Ascending aorta (tissue), 2 donors: ENCODE measurements around the gene ABLIM2. TPM values are rescaled to one million over a fixed set of nuclear protein-coding genes. Genes with fewer than 3 reads are reported as not detected.
A peak's percentile ranks its signal among the peaks of the same experiment; 100 is the strongest.

Source experiments
- DNase-seq, 2 donors: peaks; one replicate each; pipeline ENCODE4 v3.0.0-alpha.2; 2019; ENCODE audit warnings: low spot score in 2 of 2
- H3K27ac ChIP-seq, 2 donors: fragments of 200-600 bp; sonication (generic); one replicate each; pipeline ENCODE4 v1.5.1; 2016 to 2017; ENCODE audit warnings: mild to moderate bottlenecking in 1 of 2
- H3K27me3 ChIP-seq: fragments of 200-600 bp; sonication (generic); one replicate; pipeline ENCODE4 v1.5.1; 2017
- H3K36me3 ChIP-seq, 2 donors: fragments of 200-600 bp; sonication (generic); one replicate each; pipeline ENCODE4 v1.5.1; 2016
- H3K4me1 ChIP-seq, 2 donors: fragments of 200-600 bp; sonication (generic); one replicate each; pipeline ENCODE4 v1.5.1; 2016 to 2017; ENCODE audit warnings: mild to moderate bottlenecking in 1 of 2
- H3K4me3 ChIP-seq, 2 donors: fragments of 200-600 bp; sonication (generic); one replicate each; pipeline ENCODE4 v1.5.1; 2016 to 2017; ENCODE audit warnings: mild to moderate bottlenecking in 1 of 2
- H3K9me3 ChIP-seq, 2 donors: fragments of 200-600 bp; sonication (generic); one replicate each; pipeline ENCODE4 v1.5.1; 2016
- intact Hi-C: fragments of 100-400 bp; cut with DNase I; formaldehyde crosslinking; loops from one replicate; pipeline ENCODE4 v1.15.1; 2023
- total RNA-seq: library from RNA; depleted of rRNA; stranded (reverse); fragments of >200 nt; gene quantifications from one replicate; pipeline ENCODE4 v1.1.0, GENCODE V29; 2016
- TF ChIP-seq, protein P1 (sequence below), 3 experiments: fragments of 200-600 bp in 2 of 3; fragments of 450-650 bp in 1 of 3; sonication (generic) in 2 of 3; IDR thresholded peaks; one replicate each; pipeline ENCODE4 v1.5.1; 2016 to 2019; ENCODE audit warnings: antibody characterized with exemption in 3 of 3, mild to moderate bottlenecking in 1 of 3, moderate library complexity in 1 of 3

ABLIM2 gene
- total RNA-seq, 1 donor from 2014 or later: 30.8 TPM

DNA sequence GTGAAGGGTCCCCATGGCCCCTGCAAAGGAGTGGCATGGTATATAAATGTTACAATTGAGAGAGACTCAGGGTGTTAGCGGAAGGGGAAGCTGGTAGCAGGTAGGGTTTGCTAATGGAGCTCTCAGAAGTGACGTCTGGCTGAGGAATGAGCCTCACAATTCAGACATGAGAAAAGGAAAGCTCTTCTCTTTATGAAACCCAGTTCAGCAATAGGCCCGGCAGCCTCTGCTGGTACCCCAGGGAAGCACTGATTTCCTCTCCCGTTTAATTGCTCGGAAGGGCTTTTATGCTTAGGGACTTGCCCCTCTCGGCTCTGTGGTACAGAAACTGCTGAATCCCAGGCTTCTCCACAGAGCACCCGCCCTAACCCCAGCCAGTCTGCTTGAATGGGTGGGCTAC, 199.5 kb downstream of the ABLIM2 start:
- TF ChIP-seq, protein P1, sequence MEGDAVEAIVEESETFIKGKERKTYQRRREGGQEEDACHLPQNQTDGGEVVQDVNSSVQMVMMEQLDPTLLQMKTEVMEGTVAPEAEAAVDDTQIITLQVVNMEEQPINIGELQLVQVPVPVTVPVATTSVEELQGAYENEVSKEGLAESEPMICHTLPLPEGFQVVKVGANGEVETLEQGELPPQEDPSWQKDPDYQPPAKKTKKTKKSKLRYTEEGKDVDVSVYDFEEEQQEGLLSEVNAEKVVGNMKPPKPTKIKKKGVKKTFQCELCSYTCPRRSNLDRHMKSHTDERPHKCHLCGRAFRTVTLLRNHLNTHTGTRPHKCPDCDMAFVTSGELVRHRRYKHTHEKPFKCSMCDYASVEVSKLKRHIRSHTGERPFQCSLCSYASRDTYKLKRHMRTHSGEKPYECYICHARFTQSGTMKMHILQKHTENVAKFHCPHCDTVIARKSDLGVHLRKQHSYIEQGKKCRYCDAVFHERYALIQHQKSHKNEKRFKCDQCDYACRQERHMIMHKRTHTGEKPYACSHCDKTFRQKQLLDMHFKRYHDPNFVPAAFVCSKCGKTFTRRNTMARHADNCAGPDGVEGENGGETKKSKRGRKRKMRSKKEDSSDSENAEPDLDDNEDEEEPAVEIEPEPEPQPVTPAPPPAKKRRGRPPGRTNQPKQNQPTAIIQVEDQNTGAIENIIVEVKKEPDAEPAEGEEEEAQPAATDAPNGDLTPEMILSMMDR (IDR thresholded peaks at IDR 0.05): no peak
- intact Hi-C loops: no loop called here
- no peaks in the 10 kb centered on the region for H3K36me3 ChIP-seq
- peaks cover 0 to 20% of the 10 kb centered on the region in 2 donors for H3K4me1 ChIP-seq
- H3K27ac ChIP-seq: no peak overlapping the region
- no peak overlapping the region for H3K4me3 ChIP-seq
- H3K27me3 ChIP-seq: no peaks in the 10 kb centered on the region
- DNase-seq: no peak
- no peaks in the 10 kb centered on the region for H3K9me3 ChIP-seq

DNA sequence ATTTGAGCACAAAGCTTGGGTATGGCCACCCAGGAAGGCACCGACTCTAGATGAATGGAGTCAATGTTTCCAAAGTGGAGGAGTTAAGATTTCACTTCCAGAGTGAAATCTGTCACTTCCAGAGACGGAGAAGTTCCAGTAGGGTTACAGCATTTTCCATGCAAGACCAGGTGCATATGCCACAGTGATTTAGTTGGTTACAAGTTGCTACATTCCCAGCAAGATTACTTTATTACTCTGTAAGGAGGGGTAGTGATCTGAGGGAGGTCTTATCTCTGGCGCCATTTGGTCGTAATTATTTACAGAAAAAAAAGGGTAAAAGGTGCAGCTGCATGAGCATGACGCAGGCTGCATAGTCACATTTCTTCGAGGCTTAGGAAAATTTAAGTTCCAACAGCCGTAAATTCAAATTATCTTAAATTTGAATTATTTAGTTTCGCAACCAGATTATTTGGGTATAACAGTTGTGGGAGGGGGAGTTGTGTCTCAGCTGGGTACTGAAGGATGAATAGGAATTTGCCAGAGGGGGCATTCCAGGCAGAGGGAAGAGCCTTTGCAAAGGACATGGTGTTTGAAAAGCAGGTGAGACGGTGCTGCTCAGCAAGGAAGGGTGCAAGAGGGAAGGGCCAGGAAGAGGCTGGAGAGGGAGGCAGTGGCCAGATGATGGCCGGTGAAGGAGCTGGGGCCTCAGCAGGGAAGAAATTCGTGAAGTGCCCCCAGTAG, 201.5 kb downstream of the ABLIM2 start:
- peaks cover 0 to 20% of the 10 kb centered on the region in 2 donors for H3K4me1 ChIP-seq
- no peak overlapping the region for H3K27ac ChIP-seq
- H3K4me3 ChIP-seq: no peak overlapping the region
- no peaks in the 10 kb centered on the region for H3K27me3 ChIP-seq
- DNase-seq: no peak
- no peaks in the 10 kb centered on the region for H3K9me3 ChIP-seq
- H3K36me3 ChIP-seq: no peaks in the 10 kb centered on the region
- intact Hi-C loops: no loop called here
- TF ChIP-seq, protein P1 (IDR thresholded peaks at IDR 0.05): no peak

DNA sequence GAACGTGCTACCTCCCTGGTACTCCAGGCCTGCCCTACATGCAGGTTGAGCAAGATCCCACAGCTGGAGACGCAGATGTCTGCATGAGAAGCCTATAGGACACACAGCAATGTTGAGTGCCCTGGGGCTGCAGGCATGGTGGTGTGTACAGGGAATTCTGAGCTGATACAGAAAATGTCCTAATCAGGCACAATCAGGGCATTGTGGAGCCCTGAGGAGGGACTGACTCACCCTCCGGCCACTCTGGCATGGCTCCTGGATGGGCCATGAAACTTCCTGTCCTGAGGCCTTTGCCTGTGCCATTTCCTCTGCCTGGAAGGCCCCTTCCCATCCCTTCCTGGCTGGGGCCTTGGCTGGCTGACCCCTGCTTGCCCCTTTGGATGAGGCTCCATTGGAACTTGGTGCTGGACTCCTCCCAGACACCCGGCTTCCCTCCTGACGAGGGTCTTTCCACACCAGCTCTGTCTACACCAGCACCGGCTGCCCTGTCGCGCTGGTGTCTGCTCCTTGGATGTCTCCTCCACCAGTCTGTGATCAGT, 202.3 kb downstream of the ABLIM2 start:
- TF ChIP-seq, protein P1 (IDR thresholded peaks at IDR 0.05): no peak
- Histone ChIP-seq H3K9me3 (no peaks in the 10 kb centered on the region), H3K36me3 (no peaks in the 10 kb centered on the region), H3K27me3 (no peaks in the 10 kb centered on the region), H3K4me1 (peaks cover 0 to 13% of the 10 kb centered on the region in 2 donors), H3K27ac (peak overlapping the region in 1 of 2 donors; percentile 3), H3K4me3 (no peak overlapping the region)
- intact Hi-C loops: no loop called here
- no peak for DNase-seq

DNA sequence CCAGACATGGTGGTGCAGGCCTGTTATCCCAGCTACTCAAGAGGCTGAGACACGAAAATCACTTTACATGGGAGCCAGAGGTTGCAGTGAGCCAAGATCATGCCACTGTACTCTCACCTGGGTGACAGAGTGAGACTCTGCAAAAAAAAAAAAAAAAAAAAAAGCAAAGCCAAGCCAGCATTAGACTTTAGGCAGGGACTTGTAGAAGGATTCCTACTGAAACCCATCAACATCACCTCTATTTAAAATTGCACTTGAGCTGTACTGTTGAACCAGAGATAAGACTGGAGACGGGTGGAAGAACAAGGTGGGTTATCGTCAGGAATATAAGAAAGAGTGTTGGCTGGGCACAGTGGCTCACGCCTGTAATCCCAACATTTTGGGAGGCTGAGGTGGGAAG, 203.2 kb downstream of the ABLIM2 start:
- TF ChIP-seq, protein P1 (IDR thresholded peaks at IDR 0.05): no peak
- Histone ChIP-seq H3K4me1 (peaks cover 0 to 5% of the 10 kb centered on the region in 2 donors), H3K27ac (no peak overlapping the region), H3K4me3 (no peak overlapping the region), H3K27me3 (no peaks in the 10 kb centered on the region), H3K9me3 (no peaks in the 10 kb centered on the region), H3K36me3 (no peaks in the 10 kb centered on the region)
- DNase-seq: no peak
- intact Hi-C loops: no loop called here

DNA sequence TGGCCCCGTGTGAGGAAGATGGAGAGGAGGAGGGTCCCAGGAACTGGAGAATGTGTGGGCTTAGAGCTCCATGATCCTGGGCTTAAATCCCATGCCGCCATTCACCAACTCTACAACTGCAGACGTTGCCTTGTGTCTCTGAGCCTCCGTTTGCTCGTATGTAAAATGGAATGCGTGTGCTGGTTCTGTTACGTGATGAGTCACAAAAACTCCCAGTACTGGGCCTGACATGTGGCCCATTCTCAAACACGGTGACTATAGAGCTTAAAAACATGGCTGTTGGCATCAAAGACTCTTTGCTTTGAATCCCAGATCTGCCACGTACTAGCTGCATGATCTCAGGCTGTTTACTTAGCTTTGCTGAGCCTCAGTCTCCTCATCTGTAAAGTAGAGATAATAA, 206.0 kb downstream of the ABLIM2 start:
- Histone ChIP-seq H3K27me3 (no peaks in the 10 kb centered on the region), H3K4me3 (no peak overlapping the region), H3K27ac (no peak overlapping the region), H3K9me3 (no peaks in the 10 kb centered on the region), H3K4me1 (no peaks in the 10 kb centered on the region), H3K36me3 (no peaks in the 10 kb centered on the region)
- intact Hi-C loops: no loop called here
- TF ChIP-seq, protein P1 (IDR thresholded peaks at IDR 0.05): no peak
- DNase-seq: no peak
